HepG2 (cell line): ENCODE measurements around the gene MYL9. TPM values are rescaled to one million over a fixed set of nuclear protein-coding genes. Genes with fewer than 3 reads are reported as not detected.

Experiments
- ATF7-NPFF ChIP-seq: sonication (generic); formaldehyde crosslinking; IDR thresholded peaks from 2 replicates; pipeline ENCODE4 v1.8.1; 2023; ENCODE audit warnings: mild to moderate bottlenecking, low read depth, missing genetic modification reagents, moderate library complexity
- BHLHE40 ChIP-seq: IDR thresholded peaks from 2 replicates; pipeline ENCODE4 v1.6.1; 2011; ENCODE audit warnings: low read length, improper control_type of control experiment
- FOSL2 ChIP-seq: sonication (generic); formaldehyde crosslinking; IDR thresholded peaks from 2 replicates; pipeline ENCODE4 v1.4.0; 2020; ENCODE audit warnings: missing genetic modification reagents
- FOXJ3 ChIP-seq: sonication (generic); formaldehyde crosslinking; IDR thresholded peaks from 2 replicates; pipeline ENCODE4 v1.4.0; 2020; ENCODE audit warnings: missing genetic modification reagents, mild to moderate bottlenecking, borderline replicate concordance
- FOXO4 ChIP-seq: sonication (generic); formaldehyde crosslinking; conservative IDR thresholded peaks from 2 replicates; pipeline ENCODE4 v1.8.1; 2023; ENCODE audit warnings: missing genetic modification reagents
- GATA4 ChIP-seq: sonication (generic); IDR thresholded peaks from 2 replicates; pipeline ENCODE4 v1.6.1; 2016; ENCODE audit warnings: antibody characterized with exemption, low read depth, borderline replicate concordance
- HINFP ChIP-seq: sonication (generic); formaldehyde crosslinking; IDR thresholded peaks from 2 replicates; pipeline ENCODE4 v1.4.0; 2020; ENCODE audit warnings: low read depth, mild to moderate bottlenecking, missing genetic modification reagents
- HNF4A ChIP-seq: sonication (generic); formaldehyde crosslinking; IDR thresholded peaks from 2 replicates; pipeline ENCODE4 v1.4.0; 2020; ENCODE audit warnings: missing genetic modification reagents
- HOXA5 ChIP-seq: sonication (generic); formaldehyde crosslinking; IDR thresholded peaks from 2 replicates; pipeline ENCODE4 v1.4.0; 2020; ENCODE audit warnings: missing genetic modification reagents
- JUNB ChIP-seq: sonication (generic); formaldehyde crosslinking; IDR thresholded peaks from 2 replicates; pipeline ENCODE4 v1.8.0; 2022; ENCODE audit warnings: missing genetic modification reagents, mild to moderate bottlenecking, borderline replicate concordance
- RERE ChIP-seq: IDR thresholded peaks from 2 replicates; pipeline ENCODE4 v1.6.1; 2016; ENCODE audit warnings: low read depth, missing genetic modification reagents, missing compliant biosample characterization
- RXRA ChIP-seq: sonication (generic); formaldehyde crosslinking; IDR thresholded peaks from 2 replicates; pipeline ENCODE4 v1.5.1; 2020; ENCODE audit warnings: missing genetic modification reagents
- SUZ12 ChIP-seq: fragments of 150-350 bp; IDR thresholded peaks from 2 replicates; pipeline ENCODE4 v1.6.1; 2014; ENCODE audit warnings: low read depth, low read length
- XRCC5 ChIP-seq: fragments of 200-400 bp; formaldehyde crosslinking; optimal IDR thresholded peaks from 2 replicates; pipeline ENCODE3; 2017; ENCODE audit warnings: mild to moderate bottlenecking, low read length
- ZNF10 ChIP-seq: sonication (generic); formaldehyde crosslinking; IDR thresholded peaks from 2 replicates; pipeline ENCODE4 v1.4.0; 2020; ENCODE audit warnings: mild to moderate bottlenecking, low read depth, missing genetic modification reagents, borderline replicate concordance
- ZNF280B ChIP-seq: sonication (generic); formaldehyde crosslinking; IDR thresholded peaks from 2 replicates; pipeline ENCODE4 v1.5.0; 2020; ENCODE audit warnings: missing genetic modification reagents, mild to moderate bottlenecking, borderline replicate concordance
- ZNF282 ChIP-seq: fragments of 450-650 bp; IDR thresholded peaks from 2 replicates; pipeline ENCODE4 v1.6.1; 2018; ENCODE audit not compliant: partially characterized antibody
- ZNF33B ChIP-seq: sonication (generic); formaldehyde crosslinking; IDR thresholded peaks from 2 replicates; pipeline ENCODE4 v1.5.1; 2020; ENCODE audit warnings: mild to moderate bottlenecking, missing genetic modification reagents
- ZNF747 ChIP-seq: sonication (generic); formaldehyde crosslinking; IDR thresholded peaks from 2 replicates; pipeline ENCODE4 v1.8.1; 2023; ENCODE audit warnings: missing genetic modification reagents, mild to moderate bottlenecking, borderline replicate concordance
- ZNF776 ChIP-seq: sonication (generic); formaldehyde crosslinking; IDR thresholded peaks from 2 replicates; pipeline ENCODE4 v1.4.0; 2020; ENCODE audit warnings: mild to moderate bottlenecking, missing genetic modification reagents
- polyA plus RNA-seq, 8 experiments: library from polyadenylated mRNA; depleted of rRNA in 3 of 8; stranded (reverse) in 7 of 8; unstranded in 1 of 8; fragments of >200 nt; fragmentation: Illumina TruSeq in 4 of 8; extraction: Trizol in 4 of 8; gene quantifications; 2 replicates each; pipeline versions ENCODE4 v1.2.1 to v1.2.3, GENCODE V29; 2011 to 2016; ENCODE audit warnings: low read depth in 4 of 8, missing spikeins in 1 of 8, mixed read lengths in 1 of 8; ENCODE audit not compliant: insufficient read depth in 1 of 8
- total RNA-seq, 5 experiments: library from RNA; depleted of rRNA; stranded (reverse); fragments of >200 nt; fragmentation: Illumina TruSeq; extraction: Trizol; gene quantifications; 2 replicates each; pipeline ENCODE4 v1.2.3, GENCODE V29; 2016; ENCODE audit warnings: low read depth in 1 of 5

The MYL9 gene
- total and polyA plus RNA-seq, 2 of the 13 experiments (the other 11 are each of a cell fraction or from before 2014, with no cell fraction given), result 0.87 to 2.2 TPM

- TF ChIP-seq HINFP (CRISPR knock-in tag), result peak; percentile 71; the same call in 1 of the 2 replicates
- no peak for TF ChIP-seq HNF4A (CRISPR knock-in tag)
- peak; percentile 30 for TF ChIP-seq XRCC5
- no peak for TF ChIP-seq JUNB (CRISPR knock-in tag)
- no peak for TF ChIP-seq ATF7-NPFF
- TF ChIP-seq GATA4, result no peak
- no peak for TF ChIP-seq FOXJ3 (CRISPR knock-in tag)
- TF ChIP-seq FOSL2, result no peak
- no peak; the same call in 1 of the 2 replicates for TF ChIP-seq ZNF747 (CRISPR knock-in tag)
- TF ChIP-seq ZNF776 (CRISPR knock-in tag), result no peak
- no peak for TF ChIP-seq RXRA (CRISPR knock-in tag)
- TF ChIP-seq ZNF33B (CRISPR knock-in tag), result no peak
- TF ChIP-seq ZNF10 (CRISPR knock-in tag), result no peak
- TF ChIP-seq RERE (CRISPR knock-in tag), result no peak
- TF ChIP-seq ZNF280B (CRISPR knock-in tag), result no peak
- no peak for TF ChIP-seq SUZ12
- TF ChIP-seq BHLHE40, result no peak
- no peak for TF ChIP-seq ZNF282
- no peak for TF ChIP-seq FOXO4
- no peak for TF ChIP-seq HOXA5 (CRISPR knock-in tag)
These were observed 30.5 kb downstream of the MYL9 start (continued) for GRCh38 chr20:36571564-36572504.
